Astrocyte (in vitro differentiated cells and primary cell): Measurements from ENCODE around the gene ZNF280C. TPM values are rescaled to one million over a fixed set of nuclear protein-coding genes. Genes with fewer than 3 reads are reported as not detected.

Experiments
- DNase-seq: peaks from one replicate; pipeline ENCODE4 v3.0.0-alpha.2; 2010; ENCODE audit warnings: low read depth
- FAIRE-seq: peaks from 2 replicates; lab custom pipeline; 2011; peaks lifted over from hg19 to GRCh38; lab: Jason Lieb, UNC
- H2AFZ ChIP-seq: 2 replicates; pipeline ENCODE4 v1.6.0; 2012; ENCODE audit warnings: low read depth, low read length, inconsistent platforms
- H3K27ac ChIP-seq: 2 replicates; pipeline ENCODE4 v1.5.1; 2011; ENCODE audit warnings: low read depth, low read length, inconsistent platforms
- H3K27me3 ChIP-seq: 2 replicates; pipeline ENCODE4 v1.6.0; 2011; ENCODE audit warnings: low read length, inconsistent platforms; ENCODE audit not compliant: insufficient read depth
- H3K36me3 ChIP-seq: 2 replicates; pipeline ENCODE4 v1.5.1; 2011; ENCODE audit warnings: low read length, inconsistent platforms; ENCODE audit not compliant: insufficient read depth
- H3K4me1 ChIP-seq: 2 replicates; pipeline ENCODE4 v1.5.1; 2011; ENCODE audit warnings: low read length, inconsistent platforms; ENCODE audit not compliant: insufficient read depth
- H3K4me2 ChIP-seq: 2 replicates; pipeline ENCODE4 v1.6.0; 2012; ENCODE audit warnings: low read length, inconsistent platforms
- H3K4me3 ChIP-seq: 2 replicates; pipeline ENCODE4 v1.5.1; 2011; ENCODE audit warnings: low read depth, mild to moderate bottlenecking, low read length, inconsistent platforms; ENCODE audit not compliant: insufficient read depth
- H3K79me2 ChIP-seq: 2 replicates; pipeline ENCODE4 v1.6.0; 2012; ENCODE audit warnings: mild to moderate bottlenecking, low read length, inconsistent platforms; ENCODE audit not compliant: insufficient read depth
- H3K9ac ChIP-seq: 2 replicates; pipeline ENCODE4 v1.6.0; 2012; ENCODE audit warnings: mild to moderate bottlenecking, low read length, inconsistent platforms
- H3K9me3 ChIP-seq: 2 replicates; pipeline ENCODE4 v1.5.1; 2012; ENCODE audit warnings: low read depth, mild to moderate bottlenecking, low read length, inconsistent platforms; ENCODE audit not compliant: insufficient read depth
- H4K20me1 ChIP-seq: 2 replicates; pipeline ENCODE4 v1.6.0; 2012; ENCODE audit warnings: low read length, inconsistent platforms; ENCODE audit not compliant: insufficient read depth
- H3K27ac Mint-ChIP-seq: one replicate; pipeline ENCODE4 v1.8.0; 2021; ENCODE audit warnings: mild to moderate bottlenecking, mixed read lengths; ENCODE audit not compliant: unreplicated experiment
- H3K27me3 Mint-ChIP-seq: one replicate; pipeline ENCODE4 v1.8.0; 2021; ENCODE audit warnings: low read depth, mixed read lengths; ENCODE audit not compliant: unreplicated experiment
- H3K36me3 Mint-ChIP-seq: one replicate; pipeline ENCODE4 v1.8.0; 2021; ENCODE audit warnings: low read depth, mixed read lengths; ENCODE audit not compliant: unreplicated experiment
- H3K4me1 Mint-ChIP-seq: one replicate; pipeline ENCODE4 v1.8.0; 2021; ENCODE audit warnings: low read depth, mixed read lengths; ENCODE audit not compliant: unreplicated experiment
- H3K4me3 Mint-ChIP-seq: one replicate; pipeline ENCODE4 v1.8.0; 2021; ENCODE audit warnings: mild to moderate bottlenecking, moderate library complexity, mixed read lengths; ENCODE audit not compliant: unreplicated experiment
- H3K9me3 Mint-ChIP-seq: one replicate; pipeline ENCODE4 v1.8.0; 2021; ENCODE audit warnings: mild to moderate bottlenecking, mixed read lengths; ENCODE audit not compliant: unreplicated experiment
- EZH2 ChIP-seq: IDR thresholded peaks from 2 replicates; pipeline ENCODE4 v1.6.1; 2012; ENCODE audit warnings: mild to moderate bottlenecking, low read length, inconsistent platforms; ENCODE audit not compliant: insufficient read depth
- total RNA-seq: library from RNA; stranded (reverse); gene quantifications from 2 replicates; pipeline ENCODE4 v1.2.1, GENCODE V29; 2021
- TF ChIP-seq, protein P1 (sequence below): IDR thresholded peaks from 2 replicates; pipeline ENCODE4 v1.5.1; 2011; ENCODE audit warnings: low read depth, mild to moderate bottlenecking, inconsistent platforms, low read length, moderate library complexity; ENCODE audit not compliant: insufficient read depth

ZNF280C gene
- total RNA-seq, 1 donor from 2014 or later: 7.8 TPM

- DNase-seq (no peak), FAIRE-seq (no peak)
- Histone ChIP-seq H3K4me2 (no peak overlapping the region), H3K79me2 (peaks cover 28% of the 10 kb centered on the region), H3K4me3 (no peak overlapping the region), H3K9ac (no peak overlapping the region), H2AFZ (no peak overlapping the region), H3K27me3 (no peaks in the 10 kb centered on the region), H3K36me3 (no peaks in the 10 kb centered on the region), H4K20me1 (no peaks in the 10 kb centered on the region), H3K9me3 (no peaks in the 10 kb centered on the region), H3K27ac (no peak overlapping the region), H3K4me1 (peaks cover 16% of the 10 kb centered on the region)
- no peak for TF ChIP-seq EZH2
- TF ChIP-seq, protein P1, sequence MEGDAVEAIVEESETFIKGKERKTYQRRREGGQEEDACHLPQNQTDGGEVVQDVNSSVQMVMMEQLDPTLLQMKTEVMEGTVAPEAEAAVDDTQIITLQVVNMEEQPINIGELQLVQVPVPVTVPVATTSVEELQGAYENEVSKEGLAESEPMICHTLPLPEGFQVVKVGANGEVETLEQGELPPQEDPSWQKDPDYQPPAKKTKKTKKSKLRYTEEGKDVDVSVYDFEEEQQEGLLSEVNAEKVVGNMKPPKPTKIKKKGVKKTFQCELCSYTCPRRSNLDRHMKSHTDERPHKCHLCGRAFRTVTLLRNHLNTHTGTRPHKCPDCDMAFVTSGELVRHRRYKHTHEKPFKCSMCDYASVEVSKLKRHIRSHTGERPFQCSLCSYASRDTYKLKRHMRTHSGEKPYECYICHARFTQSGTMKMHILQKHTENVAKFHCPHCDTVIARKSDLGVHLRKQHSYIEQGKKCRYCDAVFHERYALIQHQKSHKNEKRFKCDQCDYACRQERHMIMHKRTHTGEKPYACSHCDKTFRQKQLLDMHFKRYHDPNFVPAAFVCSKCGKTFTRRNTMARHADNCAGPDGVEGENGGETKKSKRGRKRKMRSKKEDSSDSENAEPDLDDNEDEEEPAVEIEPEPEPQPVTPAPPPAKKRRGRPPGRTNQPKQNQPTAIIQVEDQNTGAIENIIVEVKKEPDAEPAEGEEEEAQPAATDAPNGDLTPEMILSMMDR: no peak
- no peaks in the 10 kb centered on the region for H3K9me3 Mint-ChIP-seq
- H3K27me3 Mint-ChIP-seq: no peaks in the 10 kb centered on the region
- no peak overlapping the region for H3K27ac Mint-ChIP-seq
- H3K4me3 Mint-ChIP-seq: no peak overlapping the region
- H3K4me1 Mint-ChIP-seq: peaks cover 5% of the 10 kb centered on the region
- no peaks in the 10 kb centered on the region for H3K36me3 Mint-ChIP-seq
Observed at GRCh38 chrX:130162094-130162735, 106.5 kb downstream of the ZNF280C start.

DNA sequence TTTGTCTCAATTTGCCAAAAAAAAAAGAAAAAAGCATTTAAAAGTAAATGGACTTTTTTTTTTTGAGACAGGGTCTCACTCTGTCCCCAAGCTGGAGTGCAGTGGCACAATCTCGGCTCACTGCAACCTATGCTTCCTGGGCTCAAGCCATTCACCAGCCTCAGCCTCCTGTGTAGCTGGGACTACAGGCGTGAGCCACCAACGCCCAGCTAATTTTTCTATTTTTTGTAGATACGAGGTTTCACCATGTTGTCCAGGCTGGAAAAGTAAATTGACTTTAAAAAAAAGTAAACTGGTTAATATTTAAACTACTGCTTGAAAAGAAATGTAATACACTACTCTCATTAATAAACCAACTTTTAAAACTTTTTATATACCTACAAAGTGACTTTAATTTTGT lies 108.9 kb downstream of the ZNF280C start:
- Mint-ChIP-seq H3K27ac (no peak overlapping the region), H3K27me3 (no peaks in the 10 kb centered on the region), H3K9me3 (no peaks in the 10 kb centered on the region), H3K4me1 (no peaks in the 10 kb centered on the region), H3K4me3 (no peak overlapping the region), H3K36me3 (no peaks in the 10 kb centered on the region)
- Histone ChIP-seq H4K20me1 (peaks cover 7% of the 10 kb centered on the region), H3K79me2 (peaks cover 25% of the 10 kb centered on the region), H3K4me2 (no peak overlapping the region), H3K9ac (no peak overlapping the region), H3K4me3 (no peak overlapping the region), H3K9me3 (no peaks in the 10 kb centered on the region), H2AFZ (no peak overlapping the region), H3K36me3 (no peaks in the 10 kb centered on the region), H3K4me1 (peaks cover 7% of the 10 kb centered on the region), H3K27ac (no peak overlapping the region), H3K27me3 (no peaks in the 10 kb centered on the region)
- DNase-seq: no peak
- no peak for FAIRE-seq
- no peak for TF ChIP-seq EZH2
- TF ChIP-seq, protein P1: no peak

DNA sequence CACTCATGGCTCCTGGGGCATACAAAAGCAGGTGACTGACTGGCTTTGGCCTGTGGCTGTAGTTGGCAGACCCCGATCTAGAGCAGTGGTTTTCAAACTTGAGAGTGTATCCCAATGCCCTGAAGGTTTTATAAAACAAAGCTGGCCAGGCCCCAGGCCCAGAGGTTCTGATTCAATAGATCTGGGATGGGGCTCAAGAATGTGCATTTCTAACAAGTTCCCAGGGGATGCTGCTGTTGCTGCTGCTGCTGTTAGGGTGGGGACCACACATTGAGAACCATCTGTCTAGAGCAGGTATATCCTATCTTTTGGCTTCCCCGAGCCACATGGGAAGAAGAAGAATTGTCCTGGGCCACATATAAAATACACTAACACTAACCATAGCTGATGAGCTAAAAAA lies 110.4 kb downstream of the ZNF280C start:
- Histone ChIP-seq H2AFZ (no peak overlapping the region), H3K4me2 (no peak overlapping the region), H4K20me1 (peaks cover 7% of the 10 kb centered on the region), H3K36me3 (no peaks in the 10 kb centered on the region), H3K27me3 (no peaks in the 10 kb centered on the region), H3K4me1 (no peaks in the 10 kb centered on the region), H3K79me2 (peaks cover 14% of the 10 kb centered on the region), H3K9ac (no peak overlapping the region), H3K9me3 (no peaks in the 10 kb centered on the region), H3K27ac (no peak overlapping the region), H3K4me3 (no peak overlapping the region)
- Mint-ChIP-seq H3K36me3 (no peaks in the 10 kb centered on the region), H3K9me3 (no peaks in the 10 kb centered on the region), H3K4me3 (no peak overlapping the region), H3K27ac (no peak overlapping the region), H3K4me1 (no peaks in the 10 kb centered on the region), H3K27me3 (no peaks in the 10 kb centered on the region)
- FAIRE-seq (no peak), DNase-seq (no peak)
- no peak for TF ChIP-seq EZH2
- TF ChIP-seq, protein P1: no peak
